OCI-LY1 (cell line): ENCODE data around the gene NLGN3.

Experiments
- EZH2 ChIP-seq: fragments of 200-600 bp; sonication (generic), shearing (Covaris generic); IDR thresholded peaks from 2 replicates; pipeline ENCODE4 v1.8.0; 2017; ENCODE audit warnings: borderline replicate concordance, mixed run types, mild to moderate bottlenecking, antibody characterized with exemption, low read length, moderate library complexity, mixed read lengths
- TF ChIP-seq, protein P1 (sequence below): fragments of 200-600 bp; sonication (generic), shearing (Covaris generic); IDR thresholded peaks from 2 replicates; pipeline ENCODE4 v1.5.1; 2017; ENCODE audit warnings: mild to moderate bottlenecking, antibody characterized with exemption, low read length, moderate library complexity, mixed read lengths

DNA sequence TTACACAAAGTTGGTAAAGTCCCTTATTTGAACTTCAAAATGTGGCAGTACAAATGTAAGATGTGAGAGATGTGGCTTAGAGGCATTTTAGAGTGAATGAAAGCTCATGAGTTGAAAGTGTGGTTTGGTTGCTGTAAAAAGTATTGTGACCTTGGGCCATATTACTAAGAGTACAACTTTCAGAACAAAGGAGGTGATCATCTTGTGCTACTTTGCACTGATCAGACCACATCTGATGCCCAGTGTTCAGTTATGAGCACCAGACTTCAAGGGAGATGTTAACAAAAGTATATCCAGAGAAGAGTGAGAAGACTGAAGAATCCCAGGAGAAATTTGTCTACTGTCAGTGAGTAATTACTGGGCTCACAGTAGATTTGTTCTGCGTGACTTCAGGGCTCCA, 30.2 kb downstream of the NLGN3 start:
- TF ChIP-seq, protein P1, sequence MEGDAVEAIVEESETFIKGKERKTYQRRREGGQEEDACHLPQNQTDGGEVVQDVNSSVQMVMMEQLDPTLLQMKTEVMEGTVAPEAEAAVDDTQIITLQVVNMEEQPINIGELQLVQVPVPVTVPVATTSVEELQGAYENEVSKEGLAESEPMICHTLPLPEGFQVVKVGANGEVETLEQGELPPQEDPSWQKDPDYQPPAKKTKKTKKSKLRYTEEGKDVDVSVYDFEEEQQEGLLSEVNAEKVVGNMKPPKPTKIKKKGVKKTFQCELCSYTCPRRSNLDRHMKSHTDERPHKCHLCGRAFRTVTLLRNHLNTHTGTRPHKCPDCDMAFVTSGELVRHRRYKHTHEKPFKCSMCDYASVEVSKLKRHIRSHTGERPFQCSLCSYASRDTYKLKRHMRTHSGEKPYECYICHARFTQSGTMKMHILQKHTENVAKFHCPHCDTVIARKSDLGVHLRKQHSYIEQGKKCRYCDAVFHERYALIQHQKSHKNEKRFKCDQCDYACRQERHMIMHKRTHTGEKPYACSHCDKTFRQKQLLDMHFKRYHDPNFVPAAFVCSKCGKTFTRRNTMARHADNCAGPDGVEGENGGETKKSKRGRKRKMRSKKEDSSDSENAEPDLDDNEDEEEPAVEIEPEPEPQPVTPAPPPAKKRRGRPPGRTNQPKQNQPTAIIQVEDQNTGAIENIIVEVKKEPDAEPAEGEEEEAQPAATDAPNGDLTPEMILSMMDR = no peak
- TF ChIP-seq EZH2 = no peak
